Suppressor macrophage treated with lipopolysaccharide for 1 hour (primary cell): ENCODE data around the gene TRPC4AP.
"Not testable (repeated sequence)": the region's sequence is repeated elsewhere in the genome, so short reads cannot be mapped to it uniquely, and the experiment has no call there.

ENCODE experiments used
- DNase-seq, 3 donors: peaks; one replicate each; pipeline ENCODE4 v3.0.0-alpha.2; 2020 to 2022

The TRPC4AP gene

GRCh38 chr20:35092524-35093266 lies at the start of gene TRPC4AP:
TSS of gene TRPC4AP (minus strand) at chr20:35092807. CDS start at chr20:35092781, 26 bp downstream.
- DNase-seq = peak; percentile 93 to 96 (median 96)

- DNase-seq = peak in 1 of 3 donors; percentile 40
Observed at GRCh38 chr20:35135867-35136586, 43.4 kb upstream of the TRPC4AP start.

GRCh38 chr20:35134880-35135279 lies 42.3 kb upstream of the TRPC4AP start:
- DNase-seq = no peak

- no peak for DNase-seq
Observed at GRCh38 chr20:35134472-35134871, 41.9 kb upstream of the TRPC4AP start.

GRCh38 chr20:35133735-35134134 lies 41.1 kb upstream of the TRPC4AP start:
- DNase-seq = no peak

- no peak for DNase-seq
Observed at GRCh38 chr20:35133031-35133430, 40.4 kb upstream of the TRPC4AP start.

GRCh38 chr20:35131934-35132333 lies 39.3 kb upstream of the TRPC4AP start:
- no peak for DNase-seq

- peak; percentile 52 to 69 (median 63) for DNase-seq
Observed at GRCh38 chr20:35129647-35130069, 37.1 kb upstream of the TRPC4AP start.

GRCh38 chr20:35125753-35126152 lies 33.1 kb upstream of the TRPC4AP start:
- DNase-seq = no peak

- no peak for DNase-seq
Observed at GRCh38 chr20:35122756-35123405, 30.3 kb upstream of the TRPC4AP start.

- no peak for DNase-seq
Observed at GRCh38 chr20:35121186-35121585, 28.6 kb upstream of the TRPC4AP start.

- DNase-seq = peak; percentile 84 to 93 (median 86)
Observed at GRCh38 chr20:35120012-35120701, 27.6 kb upstream of the TRPC4AP start.

- no peak for DNase-seq
Observed at GRCh38 chr20:35117629-35118028, 25.0 kb upstream of the TRPC4AP start.

GRCh38 chr20:35117196-35117595 lies 24.6 kb upstream of the TRPC4AP start:
- no peak for DNase-seq

- no peak for DNase-seq
Observed at GRCh38 chr20:35116258-35116657, 23.7 kb upstream of the TRPC4AP start.

- DNase-seq = no peak
Observed at GRCh38 chr20:35115606-35116005, 23.0 kb upstream of the TRPC4AP start.

GRCh38 chr20:35112276-35112675 lies 19.7 kb upstream of the TRPC4AP start:
- not testable (repeated sequence) for DNase-seq

- peak; percentile 77 to 89 (median 84) for DNase-seq
Observed at GRCh38 chr20:35111141-35111888, 18.7 kb upstream of the TRPC4AP start.

- DNase-seq = no peak
Observed at GRCh38 chr20:35108921-35109320, 16.3 kb upstream of the TRPC4AP start.

- DNase-seq = no peak
Observed at GRCh38 chr20:35106827-35107380, 14.3 kb upstream of the TRPC4AP start.

- DNase-seq = no peak
Observed at GRCh38 chr20:35104685-35105295, 12.2 kb upstream of the TRPC4AP start.
